Measurements from ENCODE around the gene OXER1. TPM values are rescaled to one million over a fixed set of nuclear protein-coding genes. Genes with fewer than 3 reads are reported as not detected.

Gene OXER1
- total RNA-seq, 1 experiment from 2014 or later = 0.10 TPM

DNA sequence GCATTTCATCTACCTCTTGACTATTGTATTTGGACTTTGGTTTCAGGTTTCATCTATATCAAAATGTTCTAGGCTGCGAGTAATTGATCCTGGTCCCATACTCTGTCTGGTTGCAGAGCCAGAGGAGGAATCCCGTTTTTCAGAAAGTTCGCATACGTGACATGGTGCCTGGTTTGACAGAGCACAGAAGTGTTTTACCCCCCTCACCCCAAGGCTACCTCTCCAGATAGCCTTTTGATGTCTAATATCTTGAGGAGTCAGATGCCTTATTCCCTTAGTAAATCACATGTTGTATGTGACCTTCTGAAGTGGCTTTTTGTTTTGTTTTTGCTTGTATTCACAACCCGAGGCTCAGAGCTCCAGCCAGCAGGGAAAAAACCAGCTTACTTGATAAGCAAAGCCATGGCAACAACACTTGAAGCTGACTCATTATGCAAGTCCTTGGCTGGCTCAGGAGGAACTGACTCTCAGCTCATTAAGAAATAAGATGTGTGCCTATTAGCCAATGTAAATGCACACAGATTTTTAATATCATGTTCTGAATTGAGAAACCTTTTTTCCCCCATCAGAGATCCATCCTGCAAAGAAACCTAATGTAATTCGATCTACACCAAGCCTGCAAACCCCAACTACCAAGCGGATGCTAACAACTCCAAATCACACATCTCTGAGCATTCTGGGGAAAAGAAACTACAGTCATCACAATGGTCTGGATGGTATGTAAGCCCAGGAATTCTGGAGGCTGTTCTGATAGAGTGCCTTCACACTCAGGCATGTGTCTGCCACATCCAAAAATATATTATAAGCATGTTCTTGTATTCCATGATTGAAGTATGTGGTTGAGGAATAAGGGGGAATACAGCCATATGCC, 41.4 kb downstream of the OXER1 start:
- TF ChIP-seq POLR2AphosphoS5 (IDR thresholded peaks at IDR 0.05; ENCODE audit: low read depth, low read length) (no peak), CTCF (IDR thresholded peaks at IDR 0.05) (no peak), SIN3A (IDR thresholded peaks at IDR 0.05; ENCODE audit: borderline replicate concordance, insufficient read depth, low read depth, low read length) (no peak), TCF7L2 (IDR thresholded peaks at IDR 0.05; ENCODE audit: low read depth, low read length) (no peak)
- TF ChIP-seq, protein P1, sequence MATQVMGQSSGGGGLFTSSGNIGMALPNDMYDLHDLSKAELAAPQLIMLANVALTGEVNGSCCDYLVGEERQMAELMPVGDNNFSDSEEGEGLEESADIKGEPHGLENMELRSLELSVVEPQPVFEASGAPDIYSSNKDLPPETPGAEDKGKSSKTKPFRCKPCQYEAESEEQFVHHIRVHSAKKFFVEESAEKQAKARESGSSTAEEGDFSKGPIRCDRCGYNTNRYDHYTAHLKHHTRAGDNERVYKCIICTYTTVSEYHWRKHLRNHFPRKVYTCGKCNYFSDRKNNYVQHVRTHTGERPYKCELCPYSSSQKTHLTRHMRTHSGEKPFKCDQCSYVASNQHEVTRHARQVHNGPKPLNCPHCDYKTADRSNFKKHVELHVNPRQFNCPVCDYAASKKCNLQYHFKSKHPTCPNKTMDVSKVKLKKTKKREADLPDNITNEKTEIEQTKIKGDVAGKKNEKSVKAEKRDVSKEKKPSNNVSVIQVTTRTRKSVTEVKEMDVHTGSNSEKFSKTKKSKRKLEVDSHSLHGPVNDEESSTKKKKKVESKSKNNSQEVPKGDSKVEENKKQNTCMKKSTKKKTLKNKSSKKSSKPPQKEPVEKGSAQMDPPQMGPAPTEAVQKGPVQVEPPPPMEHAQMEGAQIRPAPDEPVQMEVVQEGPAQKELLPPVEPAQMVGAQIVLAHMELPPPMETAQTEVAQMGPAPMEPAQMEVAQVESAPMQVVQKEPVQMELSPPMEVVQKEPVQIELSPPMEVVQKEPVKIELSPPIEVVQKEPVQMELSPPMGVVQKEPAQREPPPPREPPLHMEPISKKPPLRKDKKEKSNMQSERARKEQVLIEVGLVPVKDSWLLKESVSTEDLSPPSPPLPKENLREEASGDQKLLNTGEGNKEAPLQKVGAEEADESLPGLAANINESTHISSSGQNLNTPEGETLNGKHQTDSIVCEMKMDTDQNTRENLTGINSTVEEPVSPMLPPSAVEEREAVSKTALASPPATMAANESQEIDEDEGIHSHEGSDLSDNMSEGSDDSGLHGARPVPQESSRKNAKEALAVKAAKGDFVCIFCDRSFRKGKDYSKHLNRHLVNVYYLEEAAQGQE (IDR thresholded peaks at IDR 0.05; ENCODE audit: insufficient read depth in 1 of 2, low read depth in 2 of 2, low read length in 1 of 2) = no peak
- H3K27me3 ChIP-seq (ENCODE audit: control insufficient read depth, insufficient read depth, low read length) = no peaks in the 10 kb centered on the region
- no peak overlapping the region for H3K4me3 ChIP-seq (ENCODE audit: low read depth in 2 of 2, low read length in 2 of 2)
- intact Hi-C loops (cut with micrococcal nuclease; ENCODE audit: unreplicated experiment) = no loop called here
- in situ Hi-C loops (cut with HindIII; ENCODE audit: low pct_unique_long_range_greater_than_20kb, low sequenced_read_pairs) = no loop called here
- DNase-seq (ENCODE audit: low read depth, low spot score) (no peak), ATAC-seq (no peak)
- BruUV-seq (replicated peaks) = no TSS peak
- CTCF ChIA-PET = no interaction called here
- POLR2A ChIA-PET = no interaction called here
- no peak overlapping the region for H3K27ac ChIP-seq (ENCODE audit: low read length)
- no peaks in the 10 kb centered on the region for H3K9me3 ChIP-seq (ENCODE audit: control insufficient read depth, insufficient read depth, low read depth, low read length)
- H3K4me1 ChIP-seq (ENCODE audit: control insufficient read depth, insufficient read depth, low read length) = no peaks in the 10 kb centered on the region
- no peaks in the 10 kb centered on the region for H3K36me3 ChIP-seq (ENCODE audit: control insufficient read depth, insufficient read depth, low read length)

DNA sequence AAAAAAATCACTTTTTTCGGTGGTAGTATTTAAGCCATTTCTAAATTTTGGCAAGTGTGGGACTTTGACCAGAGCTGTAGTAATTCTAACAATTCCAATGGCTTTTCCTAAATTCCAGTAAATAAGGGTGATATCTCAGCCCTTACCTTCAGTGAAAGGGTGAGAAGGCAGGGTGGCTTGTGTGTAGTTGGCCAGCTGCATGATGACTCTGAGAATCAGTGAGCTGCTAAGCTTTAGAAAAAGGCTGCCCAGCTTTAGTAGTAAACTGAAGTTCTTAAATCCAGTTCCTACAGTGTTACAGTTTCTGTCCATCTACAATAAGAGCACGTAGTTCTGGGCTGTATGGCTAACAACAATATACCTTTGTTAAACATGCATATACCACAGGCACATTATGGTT, 42.0 kb downstream of the OXER1 start:
- ATAC-seq = no peak
- no TSS peak for BruUV-seq (replicated peaks)
- Histone ChIP-seq H3K9me3 (ENCODE audit: control insufficient read depth, insufficient read depth, low read depth, low read length) (no peaks in the 10 kb centered on the region), H3K27me3 (ENCODE audit: control insufficient read depth, insufficient read depth, low read length) (no peaks in the 10 kb centered on the region), H3K4me3 (ENCODE audit: low read depth in 2 of 2, low read length in 2 of 2) (no peak overlapping the region), H3K4me1 (ENCODE audit: control insufficient read depth, insufficient read depth, low read length) (no peaks in the 10 kb centered on the region), H3K36me3 (ENCODE audit: control insufficient read depth, insufficient read depth, low read length) (no peaks in the 10 kb centered on the region), H3K27ac (ENCODE audit: low read length) (no peak overlapping the region)
- ChIA-PET CTCF (no interaction called here), POLR2A (no interaction called here)
- in situ Hi-C loops (cut with HindIII; ENCODE audit: low pct_unique_long_range_greater_than_20kb, low sequenced_read_pairs) (no loop called here), intact Hi-C loops (cut with micrococcal nuclease; ENCODE audit: unreplicated experiment) (no loop called here)
- TF ChIP-seq SIN3A (IDR thresholded peaks at IDR 0.05; ENCODE audit: borderline replicate concordance, insufficient read depth, low read depth, low read length) (no peak), TCF7L2 (IDR thresholded peaks at IDR 0.05; ENCODE audit: low read depth, low read length) (no peak), CTCF (IDR thresholded peaks at IDR 0.05) (no peak), POLR2AphosphoS5 (IDR thresholded peaks at IDR 0.05; ENCODE audit: low read depth, low read length) (no peak)
- TF ChIP-seq, protein P1 (IDR thresholded peaks at IDR 0.05; ENCODE audit: insufficient read depth in 1 of 2, low read depth in 2 of 2, low read length in 1 of 2) = no peak
- DNase-seq (ENCODE audit: low read depth, low spot score) = no peak

Data from Panc1 (cell line).